GM23338 (cell line): ENCODE measurements around the gene INPP4B. TPM values are rescaled to one million over a fixed set of nuclear protein-coding genes. Genes with fewer than 3 reads are reported as not detected.

Experiments used
- ATAC-seq: fragments of 200-7000 bp; cut with Tn5 transposase; 3 replicates; pipeline ENCODE4 v1.9.1; 2020
- DNase-seq: peaks from one replicate; pipeline ENCODE4 v3.0.0-alpha.2; 2015; ENCODE audit warnings: low spot score
- H2AFZ ChIP-seq: fragments of 200-600 bp; sonication (generic); 2 replicates; pipeline ENCODE4 v1.8.0; 2016; ENCODE audit warnings: antibody characterized with exemption, mild to moderate bottlenecking, moderate library complexity
- H3F3A ChIP-seq: fragments of 200-600 bp; sonication (generic); replicated peaks from 2 replicates; pipeline ENCODE4 v1.8.0; 2017; ENCODE audit warnings: antibody characterized with exemption, mixed run types, low read depth
- H3K27ac ChIP-seq: fragments of 200-600 bp; sonication (generic); 2 replicates; pipeline ENCODE4 v1.6.1; 2016; ENCODE audit warnings: low read depth
- H3K27me3 ChIP-seq: fragments of 200-600 bp; sonication (generic); 2 replicates; pipeline ENCODE4 v1.8.0; 2016; ENCODE audit warnings: mild to moderate bottlenecking, mixed run types, moderate library complexity; ENCODE audit not compliant: insufficient read depth
- H3K36me3 ChIP-seq: fragments of 200-600 bp; sonication (generic); 2 replicates; pipeline ENCODE4 v1.8.0; 2016; ENCODE audit warnings: mild to moderate bottlenecking; ENCODE audit not compliant: insufficient read depth
- H3K4me1 ChIP-seq: fragments of 200-600 bp; sonication (generic); 2 replicates; pipeline ENCODE4 v1.8.0; 2016; ENCODE audit warnings: mild to moderate bottlenecking, moderate library complexity; ENCODE audit not compliant: insufficient read depth
- H3K4me2 ChIP-seq: fragments of 200-600 bp; sonication (generic); 2 replicates; pipeline ENCODE4 v1.7.1; 2017; ENCODE audit warnings: mixed run types
- H3K4me3 ChIP-seq: fragments of 200-600 bp; sonication (generic); 2 replicates; pipeline ENCODE4 v1.6.1; 2016; ENCODE audit warnings: mixed run types
- H3K79me2 ChIP-seq: fragments of 200-600 bp; sonication (generic); replicated peaks from 2 replicates; pipeline ENCODE4 v1.8.0; 2017; ENCODE audit warnings: mild to moderate bottlenecking; ENCODE audit not compliant: insufficient read depth
- H3K9me2 ChIP-seq: fragments of 200-600 bp; sonication (generic); 2 replicates; pipeline ENCODE4 v1.8.0; 2017; ENCODE audit not compliant: insufficient read depth
- H4K20me1 ChIP-seq: fragments of 200-600 bp; sonication (generic); replicated peaks from 2 replicates; pipeline ENCODE4 v1.8.0; 2017; ENCODE audit warnings: mild to moderate bottlenecking; ENCODE audit not compliant: insufficient read depth
- H3K27ac Mint-ChIP-seq: 2 replicates; pipeline ENCODE4 v1.8.0; 2020; ENCODE audit warnings: inconsistent platforms, mild to moderate bottlenecking, moderate library complexity, mixed read lengths
- H3K27me3 Mint-ChIP-seq: 3 replicates; pipeline ENCODE4 v1.8.0; 2022; ENCODE audit warnings: low read depth, mild to moderate bottlenecking, moderate library complexity, mixed read lengths, inconsistent platforms; ENCODE audit not compliant: insufficient read depth, poor library complexity
- H3K36me3 Mint-ChIP-seq: 3 replicates; pipeline ENCODE4 v1.8.0; 2021; ENCODE audit warnings: low read depth, mild to moderate bottlenecking, inconsistent platforms, moderate library complexity, mixed read lengths
- H3K4me1 Mint-ChIP-seq: 3 replicates; pipeline ENCODE4 v1.8.0; 2020; ENCODE audit warnings: mild to moderate bottlenecking, inconsistent platforms, mixed read lengths
- H3K4me3 Mint-ChIP-seq: 3 replicates; pipeline ENCODE4 v1.8.0; 2021; ENCODE audit warnings: moderate library complexity, mild to moderate bottlenecking, inconsistent platforms, mixed read lengths
- H3K9me3 Mint-ChIP-seq: 3 replicates; pipeline ENCODE4 v1.8.0; 2020; ENCODE audit warnings: moderate library complexity, mild to moderate bottlenecking, inconsistent platforms, mixed read lengths
- CREB1 ChIP-seq: fragments of 250-450 bp; sonication (Bioruptor Pico); IDR thresholded peaks from 2 replicates; pipeline ENCODE4 v1.5.0; 2020; ENCODE audit warnings: low read depth, mild to moderate bottlenecking, moderate library complexity
- CTCF ChIP-seq, 2 experiments: fragments of 200-600 bp in 1 of 2; sonication (generic) in 1 of 2; conservative IDR thresholded peaks; 2 replicates each; pipeline versions ENCODE4 v1.5.1 to v1.6.1; 2016 to 2017; ENCODE audit warnings: antibody characterized with exemption in 2 of 2, low read depth in 2 of 2, mild to moderate bottlenecking in 2 of 2, moderate library complexity in 1 of 2
- ETS1 ChIP-seq: IDR thresholded peaks from 2 replicates; pipeline ENCODE4 v1.6.1; 2016; ENCODE audit warnings: antibody characterized with exemption
- JUNB ChIP-seq: IDR thresholded peaks from one replicate; pipeline ENCODE4 v1.6.1; 2016; ENCODE audit warnings: antibody characterized with exemption; ENCODE audit not compliant: unreplicated experiment
- NANOG ChIP-seq: IDR thresholded peaks from 2 replicates; pipeline ENCODE4 v1.6.1; 2016; ENCODE audit warnings: antibody characterized with exemption, borderline replicate concordance
- POLR2AphosphoS5 ChIP-seq: IDR thresholded peaks from 2 replicates; pipeline ENCODE4 v1.6.1; 2016; ENCODE audit warnings: antibody characterized with exemption, low read depth
- ZNF114 ChIP-seq: fragments of 250-450 bp; sonication (Bioruptor Pico); IDR thresholded peaks from 2 replicates; pipeline ENCODE4 v1.5.0; 2020; ENCODE audit warnings: mild to moderate bottlenecking, moderate library complexity
- ZNF462 ChIP-seq: fragments of 250-450 bp; sonication (Bioruptor Pico); IDR thresholded peaks from 2 replicates; pipeline ENCODE4 v1.5.0; 2020; ENCODE audit warnings: mild to moderate bottlenecking, moderate library complexity
- polyA plus RNA-seq: library from polyadenylated mRNA; unstranded; fragments of >200 nt; fragmentation: Nextera tagmentation; extraction: Ambion mirVana; gene quantifications from 2 replicates; pipeline ENCODE4 v1.2.1, GENCODE V29; 2016
- total RNA-seq: library from RNA; depleted of rRNA; stranded (reverse); fragments of >200 nt; shearing (Covaris generic); gene quantifications from 2 replicates; pipeline ENCODE4 v1.2.3, GENCODE V29; 2014

INPP4B gene
- total and polyA plus RNA-seq, 2 experiments from 2014 or later, result 0.11 to 0.14 TPM

GRCh38 chr4:142361981-142362380 is 484.1 kb downstream of the INPP4B start:
- Histone ChIP-seq H4K20me1 (no peaks in the 10 kb centered on the region), H3K4me3 (no peak overlapping the region), H3K4me1 (peaks cover 16% of the 10 kb centered on the region), H2AFZ (no peak overlapping the region), H3K36me3 (no peaks in the 10 kb centered on the region), H3F3A (no peaks in the 10 kb centered on the region), H3K79me2 (no peaks in the 10 kb centered on the region), H3K27me3 (no peaks in the 10 kb centered on the region), H3K9me2 (0 out of 2 replicates have a peak, but pooled peaks cover 4% of the 10 kb centered on the region), H3K4me2 (no peak overlapping the region), H3K27ac (no peak overlapping the region)
- TF ChIP-seq ZNF462 (CRISPR knock-in tag), result no peak
- TF ChIP-seq ETS1, result no peak
- no peak for TF ChIP-seq NANOG
- TF ChIP-seq POLR2AphosphoS5, result no peak
- no peak for TF ChIP-seq ZNF114 (CRISPR knock-in tag)
- no peak for TF ChIP-seq JUNB
- no peak for TF ChIP-seq CTCF (conservative IDR thresholded peaks at IDR 0.05; ENCODE audit: low read depth in 2 of 2)
- no peak for TF ChIP-seq CREB1 (CRISPR knock-in tag)
- no peaks in the 10 kb centered on the region for H3K27me3 Mint-ChIP-seq
- H3K4me1 Mint-ChIP-seq, result peaks cover 29% of the 10 kb centered on the region
- ATAC-seq, result no peak
- no peak overlapping the region for H3K27ac Mint-ChIP-seq
- no peak for DNase-seq
- H3K4me3 Mint-ChIP-seq, result no peak overlapping the region
- no peaks in the 10 kb centered on the region for H3K36me3 Mint-ChIP-seq
- no peaks in the 10 kb centered on the region for H3K9me3 Mint-ChIP-seq
